NCI-H524 treated with DMSO at 0.1 percent for 48 hours (cell line): ENCODE data around the gene CD320.
"Not testable (repeated sequence)": the region's sequence is repeated elsewhere in the genome, so short reads cannot be mapped to it uniquely, and the experiment has no call there.

Experiments
- DNase-seq: peaks from one replicate; lab custom pipeline; 2025; lab: John Stamatoyannopoulos, UW

Gene CD320

DNA sequence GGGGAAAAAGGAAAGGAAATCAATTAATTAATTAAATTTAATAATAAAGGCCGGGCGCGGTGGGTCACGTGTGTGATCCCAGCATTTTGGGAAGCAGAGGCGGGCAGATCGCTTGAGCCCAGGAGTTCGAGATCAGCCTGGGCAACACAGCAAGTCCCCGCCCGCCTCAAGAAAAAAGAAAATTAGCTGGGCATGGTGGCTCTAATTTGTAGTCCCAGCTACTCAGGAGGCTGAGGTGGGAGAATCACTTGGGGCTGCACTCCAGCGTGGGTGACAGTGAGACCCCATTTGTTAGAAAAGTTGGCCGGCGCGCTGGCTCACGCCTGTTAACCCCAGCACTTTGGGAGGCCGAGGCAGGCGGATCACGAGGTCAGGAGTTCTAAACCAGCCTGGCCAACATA lies 733 bp upstream of the CD320 start:
- no peak for DNase-seq

DNA sequence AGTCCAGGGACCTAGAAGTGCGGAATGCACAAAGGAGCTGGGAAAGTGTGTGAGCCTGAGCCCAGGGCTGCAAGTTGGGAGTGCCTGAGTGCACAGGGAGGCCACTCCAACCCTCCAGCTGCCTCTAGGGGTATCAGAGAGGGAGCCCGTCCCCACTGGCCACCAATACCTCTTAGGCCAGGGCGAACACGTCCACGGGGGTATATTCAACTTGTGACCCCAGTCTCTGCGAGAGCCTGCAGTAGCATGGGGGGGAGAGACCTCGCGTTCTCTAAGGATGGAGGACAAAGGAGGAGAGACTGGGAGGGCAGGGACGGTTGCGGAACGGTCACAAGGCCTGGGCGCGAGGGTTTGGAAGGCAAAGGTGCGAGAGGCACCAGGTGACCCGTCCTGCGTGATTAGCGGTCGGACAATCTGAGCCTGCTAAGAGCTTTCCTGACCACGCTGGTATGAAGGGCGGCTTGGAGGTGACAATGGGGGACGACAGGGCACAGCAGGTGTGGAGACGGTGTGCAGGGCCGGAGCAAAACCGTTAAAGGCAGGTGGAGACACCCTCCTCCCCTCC lies 676 bp downstream of the CD320 start:
- no peak for DNase-seq

DNA sequence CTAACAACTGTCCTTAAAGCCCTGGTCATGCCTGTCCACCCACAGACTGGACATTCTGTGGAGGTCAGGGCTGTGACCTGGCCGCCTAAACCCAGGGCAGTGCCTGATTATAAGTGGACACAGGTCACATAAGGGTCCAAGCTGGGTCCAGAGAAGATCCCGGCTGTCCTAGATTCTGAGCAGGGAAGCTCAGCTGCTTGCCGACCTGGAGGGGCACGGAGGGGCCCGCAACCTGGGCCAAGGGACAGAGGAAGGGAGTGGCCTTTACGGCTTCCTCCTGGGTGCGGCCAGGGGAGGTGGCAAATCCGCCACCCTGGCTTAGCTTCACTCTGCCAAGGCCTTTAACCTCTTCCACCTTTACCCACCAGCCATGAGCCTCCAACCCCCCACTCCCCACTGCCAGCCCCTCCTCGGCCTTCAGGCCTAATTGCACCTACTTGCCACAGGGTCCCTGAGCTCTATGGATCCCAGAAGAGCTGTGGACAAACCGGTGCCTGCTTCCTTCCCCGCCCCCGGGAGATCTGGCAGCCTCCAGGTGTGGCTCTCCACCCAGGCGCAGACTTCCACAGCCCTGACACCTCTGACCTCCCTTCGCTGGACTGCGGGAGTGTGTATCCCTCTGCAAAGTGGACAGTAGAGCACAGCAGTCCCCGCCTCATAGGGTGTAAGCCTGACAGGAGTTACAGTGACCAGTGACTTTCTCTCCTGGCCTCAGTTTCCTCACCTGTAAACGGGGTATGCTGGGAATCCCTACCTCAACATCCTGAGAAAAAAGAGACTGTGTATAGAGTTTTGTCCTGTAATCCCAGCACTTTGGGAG lies 1.7 kb downstream of the CD320 start:
- DNase-seq, result no peak

GRCh38 chr19:8305798-8306197 lies 2.4 kb downstream of the CD320 start:
- DNase-seq, result no peak

DNA sequence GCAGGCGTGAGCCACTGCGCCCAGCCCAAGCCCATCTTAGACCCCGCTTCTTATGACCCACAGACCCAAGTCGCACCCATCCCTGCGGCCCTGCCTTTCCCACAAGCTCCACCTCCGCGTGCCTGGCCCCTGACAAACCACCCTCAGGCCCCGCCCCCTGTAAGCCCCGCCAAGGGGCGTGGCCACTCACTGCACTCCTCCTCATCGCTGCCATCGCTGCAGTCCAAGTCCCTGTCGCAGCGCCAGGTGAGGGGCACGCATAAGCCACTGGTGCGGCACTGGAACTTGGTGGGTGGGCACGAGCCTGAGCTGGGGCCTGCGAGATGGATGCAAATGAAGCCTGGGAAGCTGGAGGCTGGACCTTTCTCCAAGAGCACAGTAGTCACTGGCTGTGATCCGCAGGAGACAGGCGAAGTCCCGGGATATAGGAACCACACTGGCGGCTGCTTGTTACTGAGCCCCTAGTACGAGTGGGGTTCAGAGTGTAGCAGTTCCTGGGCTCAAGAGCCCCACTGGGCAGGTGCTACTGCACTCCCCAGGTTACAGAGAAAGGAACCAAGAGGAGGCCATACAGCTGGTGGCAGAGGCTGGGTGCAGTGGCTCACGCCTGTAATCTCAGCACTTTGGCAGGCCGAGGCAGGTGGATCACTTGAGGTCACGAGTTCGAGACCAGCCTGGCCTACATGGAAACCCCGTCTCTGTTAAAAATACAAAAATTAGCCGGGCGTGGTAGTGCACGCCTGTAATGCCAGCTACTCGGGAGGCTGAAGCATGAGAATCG lies 3.1 kb downstream of the CD320 start:
- DNase-seq, result no peak

DNA sequence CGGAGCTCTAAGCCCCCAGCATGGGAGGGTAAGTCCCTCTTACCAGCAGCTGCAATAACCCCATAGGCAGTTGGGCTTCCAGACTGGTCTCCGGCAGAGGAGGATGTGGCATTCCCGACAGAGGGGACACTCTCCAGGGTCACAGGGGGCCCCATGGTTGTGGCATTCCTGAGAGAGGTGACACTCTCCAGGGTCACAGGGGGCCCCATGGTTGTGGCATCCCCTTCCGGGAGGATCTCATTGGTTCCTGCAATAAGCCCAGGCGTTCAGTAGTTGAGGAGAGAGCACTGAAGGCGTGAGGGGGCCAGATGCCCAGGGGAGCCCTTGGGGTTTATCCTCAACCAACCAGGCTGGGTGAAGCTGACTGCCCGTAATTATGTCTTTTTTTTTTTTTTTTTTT lies 5.4 kb downstream of the CD320 start:
- no peak for DNase-seq

- DNase-seq, result peak; percentile 70
Observed at GRCh38 chr19:8302357-8302691, 5.8 kb downstream of the CD320 start.

DNA sequence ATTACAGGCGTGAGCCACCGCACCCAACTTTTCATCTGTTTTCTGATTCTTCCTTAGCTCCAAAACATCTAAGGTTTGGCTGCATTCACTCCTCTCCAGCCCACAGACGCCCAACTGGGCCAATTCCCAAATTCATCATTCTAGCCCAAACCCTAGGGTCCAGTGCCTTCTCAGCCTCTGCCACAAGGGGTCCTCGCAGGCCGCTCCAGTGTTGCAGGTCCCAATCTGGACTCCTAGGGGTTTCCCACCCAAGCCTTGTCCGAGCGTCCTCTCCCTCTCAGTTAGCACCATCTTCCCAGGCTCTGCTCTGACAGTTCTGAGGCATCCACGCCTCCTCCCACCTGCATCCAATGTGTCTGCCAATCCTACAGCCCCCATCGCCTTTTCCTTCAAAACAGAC lies 16.8 kb downstream of the CD320 start:
- DNase-seq, result not testable (repeated sequence)

DNA sequence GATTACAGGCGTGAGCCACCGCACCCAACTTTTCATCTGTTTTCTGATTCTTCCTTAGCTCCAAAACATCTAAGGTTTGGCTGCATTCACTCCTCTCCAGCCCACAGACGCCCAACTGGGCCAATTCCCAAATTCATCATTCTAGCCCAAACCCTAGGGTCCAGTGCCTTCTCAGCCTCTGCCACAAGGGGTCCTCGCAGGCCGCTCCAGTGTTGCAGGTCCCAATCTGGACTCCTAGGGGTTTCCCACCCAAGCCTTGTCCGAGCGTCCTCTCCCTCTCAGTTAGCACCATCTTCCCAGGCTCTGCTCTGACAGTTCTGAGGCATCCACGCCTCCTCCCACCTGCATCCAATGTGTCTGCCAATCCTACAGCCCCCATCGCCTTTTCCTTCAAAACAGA lies 31.6 kb downstream of the CD320 start:
- not testable (repeated sequence) for DNase-seq

- no peak for DNase-seq
Observed at GRCh38 chr19:8269724-8270123, 38.4 kb downstream of the CD320 start.

GRCh38 chr19:8265872-8266271 lies 42.3 kb downstream of the CD320 start:
- no peak for DNase-seq

DNA sequence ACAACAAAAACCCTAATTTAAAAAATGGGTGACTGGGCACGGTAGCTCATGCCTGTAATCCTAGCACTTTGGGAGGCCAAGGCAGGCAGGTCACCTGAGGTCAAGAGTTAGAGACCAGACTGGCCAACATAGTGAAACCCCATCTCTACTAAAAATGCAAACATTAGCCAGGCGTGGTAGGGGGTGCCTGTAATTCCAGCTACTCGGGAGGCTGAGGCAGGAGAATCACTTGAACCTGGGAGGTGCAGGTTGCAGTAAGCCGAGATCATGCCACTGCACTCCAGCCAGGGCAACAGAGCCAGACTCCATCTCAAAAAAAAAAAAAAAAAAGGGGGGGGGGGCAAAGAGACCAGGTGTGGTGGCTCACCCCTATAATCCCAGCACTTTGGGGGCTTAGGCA lies 43.9 kb downstream of the CD320 start:
- DNase-seq, result not testable (repeated sequence)

DNA sequence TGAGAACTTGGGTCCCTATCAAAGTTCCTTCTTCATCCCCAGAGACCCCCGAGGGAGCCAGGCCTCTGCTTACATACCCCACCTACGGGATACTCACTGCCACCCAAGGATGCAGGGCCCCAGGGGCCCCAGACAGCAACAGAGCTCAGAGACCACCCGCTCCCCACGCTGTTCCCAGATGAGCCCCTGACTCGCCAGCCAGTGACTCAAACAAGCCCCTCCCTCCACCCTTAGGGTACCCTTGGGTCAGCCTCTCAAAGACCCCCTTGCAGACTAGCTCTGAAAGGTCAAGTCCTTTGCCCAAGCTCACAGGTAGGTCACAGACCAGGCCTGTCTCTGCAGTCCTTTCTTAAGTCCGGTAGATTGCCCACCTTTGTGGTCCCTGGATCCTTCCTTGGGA lies 45.7 kb downstream of the CD320 start:
- no peak for DNase-seq

DNA sequence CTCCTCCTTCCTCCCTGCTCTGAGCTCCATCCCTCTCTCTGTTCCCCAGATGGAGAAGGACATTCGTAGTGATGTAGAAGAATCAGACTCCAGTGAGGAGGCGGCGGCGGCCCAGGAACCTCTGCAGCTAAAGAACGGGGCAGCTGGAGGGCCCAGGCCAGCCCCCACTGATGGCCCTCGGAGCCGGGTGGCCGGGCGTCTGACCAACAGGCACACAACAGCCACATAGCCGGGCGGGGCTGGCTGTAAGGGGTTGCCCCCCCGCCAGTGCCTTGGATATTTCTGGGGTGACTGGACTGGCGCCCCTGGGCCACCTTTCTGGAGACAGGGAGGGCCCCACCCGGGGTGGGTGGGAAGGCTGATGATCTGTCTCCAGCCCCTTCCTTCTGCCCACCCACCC lies 46.3 kb downstream of the CD320 start:
- no peak for DNase-seq

DNA sequence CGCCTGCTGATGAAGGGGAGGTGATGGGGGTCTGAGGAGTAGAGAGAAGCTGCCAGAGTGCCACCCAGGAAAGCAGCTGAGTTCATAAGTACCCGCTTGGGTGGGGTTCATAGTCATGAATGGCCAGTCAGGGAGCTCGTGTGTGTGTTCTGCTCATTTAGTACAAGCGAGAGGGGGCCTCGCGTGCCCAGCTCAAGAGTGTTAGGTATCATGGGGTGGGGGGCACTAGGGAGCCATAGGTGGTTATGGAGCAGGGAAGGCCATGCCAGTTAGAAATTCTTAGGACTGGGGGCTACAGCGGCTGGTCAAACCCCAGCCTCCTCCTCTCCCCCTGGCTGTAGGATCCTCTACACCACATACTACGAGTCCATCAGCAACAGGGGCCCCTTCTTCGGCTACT lies 46.8 kb downstream of the CD320 start:
- DNase-seq, result no peak

DNA sequence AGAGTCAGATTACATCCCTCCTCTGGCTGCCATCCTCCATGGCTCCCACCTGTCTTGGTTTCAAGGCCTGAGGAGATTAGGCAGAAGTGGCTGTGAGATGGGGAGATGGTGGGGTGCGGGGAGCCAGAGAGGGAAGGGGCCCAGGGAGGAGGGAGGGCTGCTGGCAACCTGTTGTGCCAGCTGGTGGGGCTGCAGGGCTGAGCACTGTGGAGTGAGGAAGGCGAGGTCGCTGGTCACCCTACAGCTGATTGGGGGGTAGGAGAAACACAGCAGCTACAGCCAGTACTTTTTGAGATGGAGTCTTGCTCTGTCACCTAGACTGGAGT lies 48.3 kb downstream of the CD320 start:
- no peak for DNase-seq

DNA sequence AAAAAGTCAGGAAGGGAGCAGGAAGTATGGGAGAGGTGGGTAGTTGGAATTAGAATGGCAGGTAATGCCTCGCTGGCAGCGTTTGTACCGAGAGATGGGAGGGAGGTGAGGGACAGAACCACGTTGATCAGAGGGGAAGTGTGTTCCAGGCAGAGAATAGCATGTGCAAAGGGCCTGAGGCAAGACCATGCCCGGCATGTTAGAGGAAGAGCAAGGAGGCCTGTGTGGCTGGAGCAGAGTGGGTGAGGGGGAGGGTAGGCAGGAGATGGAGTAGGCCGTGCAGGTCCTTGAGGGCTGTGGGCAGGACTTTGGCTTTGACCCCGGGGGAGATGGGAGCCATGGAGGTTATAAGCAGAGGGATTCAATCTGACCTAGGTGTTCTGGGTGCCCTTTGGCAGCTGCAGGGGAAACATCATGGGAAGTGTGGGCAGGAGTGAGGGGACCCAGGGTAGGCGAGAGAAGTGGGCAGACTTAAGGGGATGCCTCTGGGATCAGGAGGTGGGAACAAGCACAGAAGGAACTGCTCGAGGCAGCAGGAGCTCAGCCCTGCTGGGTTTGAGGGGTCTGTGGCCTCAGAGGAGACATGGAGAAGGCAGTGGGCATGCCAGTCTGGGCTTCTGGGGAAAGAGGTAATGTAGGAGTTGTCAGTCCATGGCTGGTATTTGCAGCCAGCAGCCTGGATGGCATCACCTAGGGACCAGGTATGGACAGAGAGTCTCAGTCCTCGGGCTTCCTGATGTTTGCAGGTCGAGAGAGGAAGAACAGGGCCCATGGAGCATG lies 48.8 kb downstream of the CD320 start:
- no peak for DNase-seq

DNA sequence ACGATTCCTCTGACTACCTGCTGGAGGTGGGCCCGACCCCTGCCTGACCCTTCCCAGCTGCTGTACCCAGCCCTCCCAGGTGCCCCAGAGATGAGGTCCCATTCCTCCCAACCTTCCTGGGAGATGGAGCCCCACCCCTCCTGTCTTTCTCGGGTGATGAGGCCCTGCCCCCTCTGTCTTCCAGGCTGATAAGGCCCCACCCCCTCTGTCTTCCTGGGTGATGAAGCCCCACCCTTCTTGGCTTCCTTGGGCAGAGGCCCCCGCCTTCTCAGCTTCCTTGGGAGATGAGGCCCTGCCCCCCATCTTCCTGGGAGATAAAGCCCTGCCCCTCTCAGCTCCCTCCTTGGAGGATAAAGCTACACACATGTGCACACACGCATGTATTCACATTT lies 51.1 kb downstream of the CD320 start:
- DNase-seq, result no peak

GRCh38 chr19:8256276-8257051 lies 51.7 kb downstream of the CD320 start:
- DNase-seq, result no peak

DNA sequence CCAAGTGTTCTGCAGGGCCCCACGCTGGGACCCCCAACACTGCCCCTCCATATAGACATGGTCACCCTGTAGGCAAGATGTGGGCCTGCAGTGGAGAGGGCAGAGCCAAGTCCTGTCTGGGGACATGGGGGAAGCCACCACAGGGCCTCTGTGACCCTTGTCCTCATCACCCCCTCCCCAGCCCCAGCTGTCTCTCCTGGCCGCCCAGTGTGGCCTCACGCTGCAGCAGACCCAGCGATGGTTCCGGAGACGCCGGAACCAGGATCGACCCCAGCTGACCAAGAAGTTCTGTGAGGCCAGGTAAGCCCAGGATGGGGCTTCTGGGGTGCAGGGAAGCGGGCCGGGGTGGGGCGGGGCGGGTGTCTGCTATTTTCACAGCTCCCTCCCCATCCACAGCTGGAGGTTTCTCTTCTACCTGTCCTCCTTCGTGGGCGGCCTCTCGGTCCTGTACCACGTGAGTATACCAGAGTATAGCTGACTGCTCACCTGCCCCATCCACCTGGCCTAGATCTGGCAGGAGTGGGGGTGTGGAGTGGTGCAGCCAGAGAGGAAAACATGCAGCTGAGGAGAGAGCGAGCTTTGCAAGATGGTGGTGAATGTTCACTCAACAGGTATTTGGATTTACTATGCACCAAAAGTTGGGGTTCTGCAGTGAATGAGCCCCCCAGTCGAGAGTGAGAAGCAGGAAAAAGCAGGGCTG lies 52.6 kb downstream of the CD320 start:
- no peak for DNase-seq

GRCh38 chr19:8254286-8255001 lies 53.7 kb downstream of the CD320 start:
- DNase-seq, result no peak
